ENCODE results near the gene MGAT5B.

DNA sequence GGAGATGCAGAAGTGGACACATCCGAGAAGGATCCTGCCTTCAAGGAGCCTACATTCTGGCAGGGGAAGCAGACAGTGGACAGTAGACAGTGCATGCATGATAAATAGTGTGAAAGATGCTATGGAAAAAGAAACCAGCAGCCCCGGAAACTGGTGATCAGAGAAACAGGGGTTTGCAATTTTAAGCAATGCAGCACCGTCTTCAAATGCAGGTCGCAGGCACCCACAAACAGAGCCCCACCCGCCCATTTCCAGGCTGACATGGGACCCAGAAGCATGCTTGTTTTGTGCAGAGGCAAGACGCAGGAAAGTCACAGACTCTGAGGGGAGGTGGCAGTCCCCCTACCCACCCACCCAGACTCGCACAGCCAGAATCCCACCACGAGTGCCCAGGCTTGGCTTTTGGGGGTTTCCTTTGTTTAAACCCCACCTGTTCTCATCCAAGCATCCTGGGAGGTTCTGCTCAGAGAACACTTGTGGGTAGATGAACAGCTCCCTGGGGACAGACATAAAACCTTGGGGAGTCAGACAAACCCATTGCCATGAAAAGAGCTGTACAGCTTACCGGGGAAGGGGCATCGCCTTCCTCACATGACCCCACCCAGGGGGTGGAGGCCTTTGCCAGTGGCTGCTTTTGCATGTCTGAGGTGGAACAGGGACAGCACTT lies 114.3 kb downstream of the MGAT5B start:
- TF ChIP-seq EP300 (IDR thresholded peaks at IDR 0.05) (no peak), POLR2A (IDR thresholded peaks at IDR 0.05) (no peak)

All from tibial nerve (tissue), 3 donors.